Fibroblast of the aortic adventitia (primary cell): ENCODE measurements around the gene MLPH. TPM values are rescaled to one million over a fixed set of nuclear protein-coding genes. Genes with fewer than 3 reads are reported as not detected.

ENCODE experiments used
- DNase-seq: peaks from one replicate; pipeline ENCODE4 v3.0.0-alpha.2; 2010; ENCODE audit warnings: low read depth
- H3K4me3 ChIP-seq: 2 replicates; pipeline ENCODE4 v1.5.1; 2011; ENCODE audit warnings: low read depth, mild to moderate bottlenecking, control low read depth, low read length, moderate library complexity
- total RNA-seq: library from RNA; depleted of rRNA; stranded (reverse); fragments of >200 nt; gene quantifications from 2 replicates; pipeline ENCODE4 v1.2.3, GENCODE V29; 2012; ENCODE audit warnings: low replicate concordance
- TF ChIP-seq, protein P1 (sequence below): IDR thresholded peaks from 2 replicates; pipeline ENCODE4 v1.5.1; 2011; ENCODE audit warnings: mild to moderate bottlenecking, low read length, control low read depth, inconsistent platforms; ENCODE audit not compliant: insufficient read depth

Gene MLPH
- total RNA-seq, 1 donor = 5.2 TPM

DNA sequence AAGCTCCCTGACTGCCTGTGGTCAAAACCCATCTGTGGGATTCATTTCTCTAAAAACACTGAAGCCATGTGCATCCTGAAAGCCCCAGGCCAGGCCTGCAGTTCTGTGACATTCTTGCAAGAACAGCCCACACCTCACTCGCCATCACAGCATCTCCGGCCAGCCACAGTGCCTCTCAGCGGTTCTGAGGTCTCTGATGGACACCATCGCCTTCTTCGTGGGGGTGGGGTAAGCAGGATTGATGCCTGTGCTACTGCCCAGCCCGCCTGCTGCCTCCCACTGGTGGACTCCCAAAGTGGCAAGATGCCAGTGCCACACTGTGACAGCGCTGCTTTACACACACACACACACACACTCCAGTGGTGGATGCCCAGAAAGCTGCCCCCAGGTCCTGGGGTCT, 74.2 kb downstream of the MLPH start:
- TF ChIP-seq, protein P1, sequence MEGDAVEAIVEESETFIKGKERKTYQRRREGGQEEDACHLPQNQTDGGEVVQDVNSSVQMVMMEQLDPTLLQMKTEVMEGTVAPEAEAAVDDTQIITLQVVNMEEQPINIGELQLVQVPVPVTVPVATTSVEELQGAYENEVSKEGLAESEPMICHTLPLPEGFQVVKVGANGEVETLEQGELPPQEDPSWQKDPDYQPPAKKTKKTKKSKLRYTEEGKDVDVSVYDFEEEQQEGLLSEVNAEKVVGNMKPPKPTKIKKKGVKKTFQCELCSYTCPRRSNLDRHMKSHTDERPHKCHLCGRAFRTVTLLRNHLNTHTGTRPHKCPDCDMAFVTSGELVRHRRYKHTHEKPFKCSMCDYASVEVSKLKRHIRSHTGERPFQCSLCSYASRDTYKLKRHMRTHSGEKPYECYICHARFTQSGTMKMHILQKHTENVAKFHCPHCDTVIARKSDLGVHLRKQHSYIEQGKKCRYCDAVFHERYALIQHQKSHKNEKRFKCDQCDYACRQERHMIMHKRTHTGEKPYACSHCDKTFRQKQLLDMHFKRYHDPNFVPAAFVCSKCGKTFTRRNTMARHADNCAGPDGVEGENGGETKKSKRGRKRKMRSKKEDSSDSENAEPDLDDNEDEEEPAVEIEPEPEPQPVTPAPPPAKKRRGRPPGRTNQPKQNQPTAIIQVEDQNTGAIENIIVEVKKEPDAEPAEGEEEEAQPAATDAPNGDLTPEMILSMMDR = no peak
- no peak for DNase-seq
- no peak overlapping the region for H3K4me3 ChIP-seq

DNA sequence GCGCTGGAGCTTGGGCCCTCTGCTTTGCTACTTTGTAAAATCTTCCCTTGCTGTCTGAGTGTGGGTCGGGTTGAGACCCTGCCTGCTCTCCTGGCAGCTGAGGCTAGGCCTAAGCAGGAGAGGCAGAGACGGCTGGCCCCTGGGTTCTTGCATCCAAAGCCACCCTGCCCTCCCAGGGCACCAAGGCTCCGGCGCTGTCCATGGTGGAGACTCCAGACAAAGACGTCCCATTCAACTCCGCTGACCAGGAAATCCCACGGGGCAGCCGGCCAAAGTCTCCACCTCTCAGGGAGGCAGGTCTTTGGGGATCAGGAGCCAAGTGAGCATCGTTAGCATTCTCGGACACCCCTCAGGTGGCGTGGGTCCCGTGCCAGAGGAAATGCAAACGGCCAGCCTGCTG, 76.8 kb downstream of the MLPH start:
- H3K4me3 ChIP-seq = no peak overlapping the region
- DNase-seq = peak; percentile 9
- TF ChIP-seq, protein P1 = no peak

DNA sequence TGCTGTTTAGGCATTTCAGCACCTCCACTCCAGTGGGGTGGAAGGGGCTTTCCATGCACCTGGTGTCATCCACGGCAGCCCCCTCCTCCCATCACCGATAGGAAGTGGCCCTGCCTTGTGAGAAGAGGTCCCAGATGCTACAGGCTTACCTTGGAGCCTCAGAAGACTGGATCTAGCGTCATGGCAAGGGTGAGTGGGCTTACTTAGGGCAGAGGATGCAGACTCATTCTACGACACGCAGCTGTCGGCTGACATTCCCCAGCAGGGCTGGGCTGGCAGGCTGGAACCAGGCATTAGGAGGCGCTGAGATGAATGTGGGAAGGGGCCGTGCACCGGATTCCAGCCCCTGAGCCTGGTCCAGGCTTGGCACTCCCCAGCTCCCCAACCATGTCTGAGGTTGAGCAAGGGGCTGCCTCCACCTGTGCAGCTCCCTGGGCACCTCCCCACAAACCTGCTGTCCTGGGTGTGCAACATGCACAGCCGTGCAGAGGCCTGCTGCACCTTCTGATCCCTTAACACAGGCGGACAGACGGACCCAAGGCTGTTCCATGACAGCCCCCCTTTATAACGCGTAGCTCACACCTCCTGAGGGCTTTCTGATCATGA, 77.6 kb downstream of the MLPH start:
- no peak overlapping the region for H3K4me3 ChIP-seq
- TF ChIP-seq, protein P1 = no peak
- no peak for DNase-seq

DNA sequence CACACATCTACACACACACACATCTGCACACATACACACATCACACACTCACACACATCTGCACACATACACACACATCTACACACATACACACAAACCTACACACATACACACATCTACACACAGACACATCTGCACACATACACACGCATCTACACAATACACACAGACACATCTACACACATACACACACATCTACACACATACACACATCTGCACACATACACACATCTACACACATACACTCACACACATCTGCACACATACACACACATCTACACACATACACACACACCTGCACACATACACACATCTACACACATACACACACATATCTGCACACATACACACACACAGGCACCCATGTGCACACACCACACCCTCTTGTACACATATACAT, 78.9 kb downstream of the MLPH start:
- no peak for DNase-seq
- TF ChIP-seq, protein P1 = no peak
- no peak overlapping the region for H3K4me3 ChIP-seq

DNA sequence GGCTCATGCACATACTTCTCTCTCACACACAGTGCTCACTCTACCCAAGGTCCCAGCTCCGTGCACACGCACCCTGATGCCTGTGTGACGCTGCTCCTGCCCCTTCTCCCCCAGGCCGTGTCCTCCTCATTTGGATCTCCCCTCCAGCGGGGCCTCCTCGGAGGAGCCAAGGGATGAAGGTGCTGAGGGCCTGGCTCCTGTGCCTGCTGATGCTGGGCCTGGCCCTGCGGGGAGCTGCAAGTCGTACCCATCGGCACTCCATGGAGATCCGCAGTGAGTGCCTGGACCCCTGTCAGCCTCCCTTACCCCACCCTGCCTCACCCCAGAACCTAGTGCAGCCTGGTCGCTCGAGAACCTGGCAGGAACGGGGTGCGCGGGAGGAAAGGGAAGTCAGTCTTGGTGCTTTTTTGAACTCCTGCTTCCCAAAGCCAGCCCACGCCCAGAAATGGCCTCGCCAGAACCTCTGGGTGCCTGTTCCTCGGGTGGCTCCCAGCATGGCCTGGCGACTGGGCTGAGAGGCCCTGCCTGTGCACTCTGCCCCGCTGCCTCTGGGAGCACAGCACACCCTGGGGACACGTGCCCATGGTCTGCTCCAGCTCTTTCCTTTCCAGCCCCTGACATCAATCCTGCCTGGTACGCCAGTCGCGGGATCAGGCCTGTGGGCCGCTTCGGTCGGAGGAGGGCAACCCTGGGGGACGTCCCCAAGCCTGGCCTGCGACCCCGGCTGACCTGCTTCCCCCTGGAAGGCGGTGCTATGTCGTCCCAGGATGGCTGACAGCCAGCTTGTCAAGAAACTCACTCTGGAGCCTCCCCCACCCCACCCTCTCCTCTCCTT, 79.6 kb downstream of the MLPH start, which contains the start of gene PRLH:
TSS of gene PRLH (plus strand) at position 174 of the 835 bp plus-strand sequence. CDS start at position 174, 0 bp downstream.
- no peak within 1 kb of the TSS for H3K4me3 ChIP-seq
- DNase-seq = no peak
- TF ChIP-seq, protein P1 = no peak

DNA sequence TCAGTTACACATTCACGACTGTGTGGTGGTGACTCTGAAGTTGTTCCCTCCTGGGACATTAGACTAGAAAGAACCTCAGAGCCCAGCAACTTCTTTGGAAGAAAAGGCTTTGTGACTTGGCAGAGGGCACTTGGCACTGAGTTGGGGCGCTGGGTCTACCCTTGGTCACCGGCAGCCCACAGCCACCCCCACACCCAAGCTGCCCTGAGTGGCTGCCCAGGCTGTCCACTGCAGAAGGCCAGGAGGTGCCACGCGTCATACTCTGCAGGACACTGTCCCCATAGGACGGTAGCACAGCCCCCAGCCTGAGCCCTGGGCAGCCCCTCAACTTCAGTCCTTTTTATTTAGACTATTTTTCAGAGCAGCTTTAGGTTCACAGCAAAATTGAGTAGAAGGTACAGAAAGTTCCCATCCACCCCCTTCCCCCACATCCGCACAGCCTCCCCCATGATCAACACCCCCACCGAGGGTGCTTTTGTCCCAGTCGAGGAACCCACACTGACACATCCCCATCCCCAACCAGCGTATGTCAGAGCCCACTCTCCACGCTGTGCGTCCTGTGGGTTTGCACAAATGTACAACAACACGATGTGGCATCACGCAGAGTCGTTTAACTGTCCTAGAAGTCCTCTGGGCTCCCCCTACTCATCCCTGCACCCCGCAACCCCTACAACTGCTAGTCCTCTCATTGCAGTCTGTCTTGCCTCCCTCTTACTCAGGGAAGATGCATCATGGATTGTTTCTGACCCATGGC, 80.4 kb downstream of the MLPH start:
- TF ChIP-seq, protein P1 = no peak
- no peak for DNase-seq

More for the DNA sequence above, 80.4 kb downstream of the MLPH start:
- no peak overlapping the region for H3K4me3 ChIP-seq
